Measurements from ENCODE around the gene SLC5A5. TPM values are rescaled to one million over a fixed set of nuclear protein-coding genes. Genes with fewer than 3 reads are reported as not detected.

SLC5A5 gene
- total RNA-seq, 1 donor from 2014 or later, result not detected

DNA sequence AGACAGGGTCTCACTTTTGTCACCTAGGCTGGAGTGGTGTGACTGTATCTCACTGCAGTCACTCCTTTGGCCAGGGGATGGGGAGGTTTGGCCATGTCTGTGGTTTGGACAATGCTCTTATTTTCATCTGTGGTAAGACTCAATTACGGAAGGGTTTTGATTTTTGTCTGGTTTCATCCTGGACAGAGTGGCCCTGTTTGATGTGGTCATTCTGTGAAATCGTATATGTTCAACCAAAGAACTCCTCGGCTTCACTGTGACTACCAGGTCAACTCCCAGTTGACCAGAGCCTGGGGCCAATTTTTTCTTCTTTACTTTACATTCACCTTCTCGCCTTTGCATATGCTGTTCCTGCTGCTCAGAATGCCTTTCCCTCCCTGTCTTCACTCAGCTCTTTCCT lies 54.3 kb downstream of the SLC5A5 start:
- Histone ChIP-seq H3K27me3 (no peaks in the 10 kb centered on the region), H3K9me3 (no peaks in the 10 kb centered on the region), H3K4me1 (no peaks in the 10 kb centered on the region), H3K4me3 (no peak overlapping the region), H3K36me3 (no peaks in the 10 kb centered on the region), H3K27ac (no peak overlapping the region)
- TF ChIP-seq, protein P1, sequence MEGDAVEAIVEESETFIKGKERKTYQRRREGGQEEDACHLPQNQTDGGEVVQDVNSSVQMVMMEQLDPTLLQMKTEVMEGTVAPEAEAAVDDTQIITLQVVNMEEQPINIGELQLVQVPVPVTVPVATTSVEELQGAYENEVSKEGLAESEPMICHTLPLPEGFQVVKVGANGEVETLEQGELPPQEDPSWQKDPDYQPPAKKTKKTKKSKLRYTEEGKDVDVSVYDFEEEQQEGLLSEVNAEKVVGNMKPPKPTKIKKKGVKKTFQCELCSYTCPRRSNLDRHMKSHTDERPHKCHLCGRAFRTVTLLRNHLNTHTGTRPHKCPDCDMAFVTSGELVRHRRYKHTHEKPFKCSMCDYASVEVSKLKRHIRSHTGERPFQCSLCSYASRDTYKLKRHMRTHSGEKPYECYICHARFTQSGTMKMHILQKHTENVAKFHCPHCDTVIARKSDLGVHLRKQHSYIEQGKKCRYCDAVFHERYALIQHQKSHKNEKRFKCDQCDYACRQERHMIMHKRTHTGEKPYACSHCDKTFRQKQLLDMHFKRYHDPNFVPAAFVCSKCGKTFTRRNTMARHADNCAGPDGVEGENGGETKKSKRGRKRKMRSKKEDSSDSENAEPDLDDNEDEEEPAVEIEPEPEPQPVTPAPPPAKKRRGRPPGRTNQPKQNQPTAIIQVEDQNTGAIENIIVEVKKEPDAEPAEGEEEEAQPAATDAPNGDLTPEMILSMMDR (IDR thresholded peaks at IDR 0.05), result no peak
- intact Hi-C loops (cut with DNase I), result no loop called here
- no peak for DNase-seq (ENCODE audit: low spot score in 2 of 2)

DNA sequence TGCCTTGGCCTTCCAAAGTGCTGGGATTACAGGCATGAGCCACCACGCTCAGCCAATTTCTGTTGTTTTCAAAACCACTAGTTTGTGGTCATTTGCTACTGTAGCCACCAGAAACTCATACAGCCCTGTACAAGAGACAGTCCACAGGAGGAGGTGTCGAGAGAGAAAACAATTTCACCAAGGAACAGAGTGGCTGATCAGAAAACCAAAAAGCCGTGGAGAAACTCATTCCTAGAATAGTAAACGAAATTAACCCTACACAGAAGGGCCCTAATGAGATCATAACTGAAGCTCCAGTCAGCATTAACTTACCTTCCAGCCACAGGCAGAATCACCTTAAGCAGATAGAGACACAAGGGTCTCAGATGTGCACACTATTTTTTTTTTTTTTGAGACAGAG lies 57.3 kb downstream of the SLC5A5 start:
- Histone ChIP-seq H3K36me3 (no peaks in the 10 kb centered on the region), H3K4me3 (no peak overlapping the region), H3K9me3 (no peaks in the 10 kb centered on the region), H3K27me3 (no peaks in the 10 kb centered on the region), H3K27ac (no peak overlapping the region), H3K4me1 (peaks cover 5 to 7% of the 10 kb centered on the region in 2 donors)
- no peak for DNase-seq (ENCODE audit: low spot score in 2 of 2)
- intact Hi-C loops (cut with DNase I), result no loop called here
- TF ChIP-seq, protein P1 (IDR thresholded peaks at IDR 0.05), result no peak

DNA sequence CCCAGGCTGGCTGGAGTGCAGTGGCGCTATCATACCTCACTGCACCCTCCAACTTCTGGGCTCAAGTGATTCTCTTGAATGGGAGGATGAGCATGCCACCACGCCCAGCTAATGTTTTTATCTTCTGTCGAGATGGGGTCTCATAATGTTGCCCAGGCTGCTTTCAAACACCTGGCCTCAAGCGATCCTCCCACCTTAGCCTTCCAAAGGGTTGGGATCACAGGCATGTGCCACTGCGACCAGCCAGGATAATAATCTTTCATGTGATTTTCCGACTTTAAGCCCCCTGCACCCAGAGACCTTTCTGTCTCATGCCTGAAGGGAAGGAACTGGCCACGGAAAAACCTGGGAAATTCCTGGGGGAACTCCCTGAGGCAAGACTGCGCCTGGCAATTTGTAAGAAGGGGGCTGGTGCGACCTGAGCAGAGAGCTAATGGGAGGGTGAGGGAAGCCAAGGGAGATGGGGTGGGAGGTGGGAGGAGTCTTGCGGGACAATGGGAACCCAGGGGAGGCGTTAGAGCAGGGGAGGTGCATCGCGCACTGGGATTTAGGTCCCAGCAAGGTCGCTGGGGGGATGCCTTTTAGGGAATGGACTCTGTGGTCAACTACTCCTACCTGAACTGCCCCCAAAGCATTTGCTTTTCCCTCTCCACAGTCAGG lies 59.9 kb downstream of the SLC5A5 start:
- Histone ChIP-seq H3K27me3 (no peaks in the 10 kb centered on the region), H3K27ac (no peak overlapping the region), H3K4me1 (peaks cover 5 to 7% of the 10 kb centered on the region in 2 donors), H3K36me3 (peaks cover 7% of the 10 kb centered on the region in 2 donors), H3K4me3 (peak overlapping the region; percentile 60 to 71), H3K9me3 (no peaks in the 10 kb centered on the region)
- intact Hi-C loops (cut with DNase I), result loop anchor here (1.0 kb wide), 1 partner anchor 72 kb away; the partner anchor contains the start of gene RPL18A
- DNase-seq (ENCODE audit: low spot score in 2 of 2), result no peak
- TF ChIP-seq, protein P1 (IDR thresholded peaks at IDR 0.05), result no peak

DNA sequence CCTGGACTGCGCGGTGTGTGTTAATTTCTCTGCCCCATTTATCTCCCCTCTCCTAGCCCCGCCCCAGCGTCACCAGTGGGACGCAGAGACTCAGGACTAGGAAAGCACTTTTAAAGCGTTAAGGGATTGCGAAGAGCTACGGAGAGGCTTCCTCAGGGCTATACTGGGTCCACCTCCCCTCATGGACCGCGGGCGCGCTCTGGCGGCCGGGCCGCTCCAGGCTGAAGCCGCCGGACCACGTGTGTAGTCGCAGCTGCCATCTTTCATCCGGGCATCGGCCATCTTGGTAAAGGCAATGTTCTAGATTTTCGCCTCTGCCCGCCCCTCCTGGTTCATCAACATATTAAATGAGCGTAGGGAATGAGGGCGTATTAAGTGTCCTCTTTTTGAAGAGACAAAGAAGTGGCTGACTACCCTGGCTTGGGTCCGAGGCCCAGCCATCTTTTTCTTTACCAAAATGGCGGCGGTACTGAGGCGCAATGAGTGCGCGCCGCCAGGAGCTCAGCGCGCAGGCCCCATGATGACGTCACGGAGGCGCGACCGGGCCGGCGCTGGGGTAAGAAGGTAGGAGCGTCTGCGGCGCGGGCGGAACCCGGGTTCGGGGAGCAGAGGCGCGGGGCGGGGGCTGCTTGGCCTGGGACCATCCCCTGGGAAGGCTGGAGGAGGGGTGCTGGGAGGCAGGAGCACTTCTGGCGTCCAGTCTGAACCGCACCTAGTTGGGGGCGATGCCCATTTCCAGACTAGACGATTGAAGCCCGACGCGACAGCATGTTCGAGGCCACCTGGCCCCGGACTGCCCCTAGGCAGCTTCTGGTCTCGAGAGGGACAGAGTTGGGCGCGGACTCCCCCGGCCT lies 61.0 kb downstream of the SLC5A5 start, which contains the start of gene CCDC124:
Gene CCDC124 (plus strand): TSS at position 531 of the 854 bp plus-strand sequence. CDS start 3,406 bp downstream, outside the sequence.
- TF ChIP-seq, protein P1 (IDR thresholded peaks at IDR 0.05), result peak; percentile 55 to 77 (median 65)
- Histone ChIP-seq H3K36me3 (peaks cover 12 to 16% of the 10 kb centered on the region in 2 donors), H3K4me3 (peak within 1 kb of the TSS; percentile 60 to 71), H3K4me1 (peaks cover 5 to 7% of the 10 kb centered on the region in 2 donors), H3K9me3 (no peaks in the 10 kb centered on the region), H3K27ac (peak within 1 kb of the TSS; percentile 67 to 84), H3K27me3 (no peaks in the 10 kb centered on the region)
- DNase-seq (ENCODE audit: low spot score in 2 of 2), result peak; percentile 59 to 93
- intact Hi-C loops (cut with DNase I), result loop anchor here (1.0 kb wide), 2 partner anchors 15 to 73 kb away; partner anchors contain the start of gene RPL18A

DNA sequence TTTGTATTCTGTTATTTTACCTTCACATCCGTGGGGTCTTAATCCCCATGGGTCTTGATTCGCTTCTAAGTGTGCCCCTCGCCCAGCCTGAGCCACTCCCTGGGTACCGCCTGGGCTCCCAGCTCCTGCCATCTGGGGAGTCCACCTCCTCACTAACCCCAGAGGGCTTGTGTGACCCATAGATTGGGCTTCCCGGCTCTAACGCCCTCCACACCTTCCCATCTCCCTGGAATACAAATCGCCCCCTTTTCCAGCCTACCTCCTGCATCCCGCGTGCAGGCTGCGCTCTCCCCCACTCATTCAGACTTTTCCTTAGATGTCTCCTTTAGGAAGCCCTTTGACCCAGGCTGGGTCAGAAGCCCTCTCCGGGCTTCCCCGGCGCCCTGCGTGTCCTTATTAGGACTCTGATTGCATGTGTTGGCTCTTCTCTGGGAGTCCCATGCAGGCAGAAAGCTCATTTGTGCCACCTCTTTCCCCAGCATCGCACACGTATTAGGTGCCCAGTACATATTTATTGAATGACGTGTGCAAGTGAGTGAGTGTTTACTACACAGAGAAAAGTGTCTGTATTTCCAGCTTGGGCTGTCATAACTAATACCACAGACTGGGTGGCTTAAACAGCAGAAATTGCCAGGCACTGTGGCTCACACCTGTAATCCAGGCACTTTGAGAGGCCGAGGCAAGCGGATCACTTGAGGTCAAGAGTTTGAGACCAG lies 61.8 kb downstream of the SLC5A5 start:
- TF ChIP-seq, protein P1 (IDR thresholded peaks at IDR 0.05), result no peak
- no peaks in the 10 kb centered on the region for H3K9me3 ChIP-seq
- intact Hi-C loops (cut with DNase I), result loop anchor here (1.0 kb wide), 1 partner anchor 14 kb away; no protein-coding TSS in a partner anchor
- H3K4me3 ChIP-seq, result peak overlapping the region; percentile 60 to 71
- H3K4me1 ChIP-seq, result peaks cover 5 to 7% of the 10 kb centered on the region in 2 donors
- no peaks in the 10 kb centered on the region for H3K27me3 ChIP-seq
- H3K36me3 ChIP-seq, result peaks cover 12 to 21% of the 10 kb centered on the region in 2 donors
- DNase-seq (ENCODE audit: low spot score in 2 of 2), result no peak
- H3K27ac ChIP-seq, result no peak overlapping the region

Measured in ascending aorta (tissue), 2 donors.